PFSK-1 (cell line): ENCODE results near the gene MEG3.

Experiments used
- POLR2AphosphoS5 ChIP-seq: IDR thresholded peaks from 2 replicates; pipeline ENCODE4 v1.6.1; 2012; ENCODE audit warnings: low read depth, mild to moderate bottlenecking, control low read depth, low read length, moderate library complexity
- TAF1 ChIP-seq: IDR thresholded peaks from 2 replicates; pipeline ENCODE4 v1.6.1; 2012; ENCODE audit warnings: low read length, control low read depth, borderline replicate concordance; ENCODE audit not compliant: insufficient read depth

GRCh38 chr14:100782516-100783320 is 43.2 kb upstream of the MEG3 start:
- TF ChIP-seq POLR2AphosphoS5: no peak
- TF ChIP-seq TAF1: no peak
